GM12878 (cell line): Measurements from ENCODE around the gene SLC35D2. TPM values are rescaled to one million over a fixed set of nuclear protein-coding genes. Genes with fewer than 3 reads are reported as not detected.

Experiments used
- ATAC-seq: fragments of 200-7000 bp; cut with Tn5 transposase; 3 replicates; pipeline ENCODE4 v1.9.1; 2020; ENCODE audit warnings: mild to moderate bottlenecking, moderate library complexity
- BruUV-seq: library from RNA; stranded (reverse); fragments of 400-500 nt; replicated peaks from 2 replicates; lab custom pipeline; 2021; lab: Mats Ljungman, UMichigan
- CTCF ChIA-PET: fragments of 300-600 bp; sonication (Branson Sonifier 250); formaldehyde crosslinking; extraction: SDS; loops from one replicate; lab custom pipeline; 2021; ENCODE audit warnings: inconsistent platforms; lab: Yijun Ruan, JAX
- POLR2A ChIA-PET: fragments of 350-600 bp; formaldehyde crosslinking; extraction: SDS; loops from one replicate; lab custom pipeline; 2021; ENCODE audit warnings: inconsistent platforms; lab: Charles Lee
- RAD21 ChIA-PET: fragments of 300-600 bp; sonication (Branson Sonifier 250); formaldehyde crosslinking; loops from one replicate; lab custom pipeline; 2023; ENCODE audit warnings: antibody characterized with exemption; ENCODE audit not compliant: unreplicated experiment; lab: Charles Lee
- SMC1A ChIA-PET: fragments of 300-600 bp; sonication (Branson Sonifier 250); formaldehyde crosslinking; loops from one replicate; lab custom pipeline; 2023; ENCODE audit not compliant: unreplicated experiment, uncharacterized antibody; lab: Charles Lee
- DNase-seq: peaks from one replicate; pipeline ENCODE4 v3.0.0-alpha.2; 2011; ENCODE audit warnings: low read depth, low spot score
- FAIRE-seq: peaks from 3 replicates; lab custom pipeline; 2011; peaks lifted over from hg19 to GRCh38; lab: Jason Lieb, UNC
- H2AFZ ChIP-seq: 2 replicates; pipeline ENCODE4 v1.6.0; 2011; ENCODE audit warnings: low read depth, low read length, control low read depth; ENCODE audit not compliant: control insufficient read depth
- H3K27ac ChIP-seq: 2 replicates; pipeline ENCODE4 v1.5.1; 2011; ENCODE audit warnings: control low read depth; ENCODE audit not compliant: control insufficient read depth, insufficient read depth
- H3K27me3 ChIP-seq, 2 experiments: replicated peaks in 1 of 2; 2 replicates each; pipeline versions ENCODE4 v1.6.0 to v1.6.1; 2011; ENCODE audit warnings: low read length in 1 of 2; ENCODE audit not compliant: control insufficient read depth in 2 of 2, insufficient read depth in 2 of 2
- H3K36me3 ChIP-seq, 2 experiments: 2 replicates each; pipeline ENCODE4 v1.5.1; 2011; ENCODE audit warnings: low read length in 1 of 2; ENCODE audit not compliant: control insufficient read depth in 2 of 2, insufficient read depth in 2 of 2
- H3K4me1 ChIP-seq: 2 replicates; pipeline ENCODE4 v1.6.1; 2011; ENCODE audit warnings: mild to moderate bottlenecking, low read length, moderate library complexity, mixed read lengths; ENCODE audit not compliant: control insufficient read depth, insufficient read depth
- H3K4me2 ChIP-seq: 2 replicates; pipeline ENCODE4 v1.6.0; 2011; ENCODE audit warnings: control low read depth; ENCODE audit not compliant: control insufficient read depth, insufficient read depth
- H3K4me3 ChIP-seq: fragments of 200-600 bp; sonication (generic); 2 replicates; pipeline ENCODE4 v1.5.1; 2016
- H3K79me2 ChIP-seq: 2 replicates; pipeline ENCODE4 v1.6.0; 2011; ENCODE audit warnings: low read length; ENCODE audit not compliant: control insufficient read depth, insufficient read depth
- H3K9ac ChIP-seq: 2 replicates; pipeline ENCODE4 v1.8.0; 2011; ENCODE audit warnings: low read length, control low read depth, mixed read lengths; ENCODE audit not compliant: control insufficient read depth, insufficient read depth
- H3K9me3 ChIP-seq: replicated peaks from 3 replicates; pipeline ENCODE4 v1.5.1; 2011; ENCODE audit warnings: mild to moderate bottlenecking, low read length; ENCODE audit not compliant: control insufficient read depth, insufficient read depth
- H4K20me1 ChIP-seq: 2 replicates; pipeline ENCODE4 v1.6.0; 2011; ENCODE audit not compliant: control insufficient read depth, insufficient read depth
- JUNB ChIP-seq: IDR thresholded peaks from 2 replicates; pipeline ENCODE4 v1.6.1; 2016; ENCODE audit warnings: antibody characterized with exemption, mild to moderate bottlenecking
- PML ChIP-seq: IDR thresholded peaks from 2 replicates; pipeline ENCODE4 v1.6.1; 2012; ENCODE audit warnings: low read length, inconsistent platforms
- RAD21 ChIP-seq: IDR thresholded peaks from 2 replicates; pipeline ENCODE4 v1.6.1; 2011; ENCODE audit warnings: mild to moderate bottlenecking, low read depth, low read length, moderate library complexity; ENCODE audit not compliant: insufficient read depth
- SMARCA5 ChIP-seq: fragments of 450-650 bp; IDR thresholded peaks from 2 replicates; pipeline ENCODE4 v1.6.1; 2017; ENCODE audit warnings: mild to moderate bottlenecking
- SMC3 ChIP-seq: IDR thresholded peaks from 2 replicates; pipeline ENCODE4 v1.6.1; 2011; ENCODE audit warnings: low read length, improper control_type of control experiment, borderline replicate concordance
- WGBS: methylation state at CpG from one replicate; pipeline ENCODE4 v1.1.6; 2016; ENCODE audit warnings: low lambda C conversion rate; ENCODE audit not compliant: insufficient replicate concordance, insufficient coverage; ENCODE audit errors: missing lambda C conversion rate; 5-methylcytosine and 5-hydroxymethylcytosine counted together
- in situ Hi-C: fragments of 300-500 bp; cut with MboI; formaldehyde crosslinking; loops from 9 replicates; pipeline ENCODE4 v1.14.3; 2018; ENCODE audit warnings: mixed read lengths
- intact Hi-C: fragments of 100-400 bp; cut with micrococcal nuclease; formaldehyde crosslinking; loops from one replicate; pipeline ENCODE4 v1.14.2; 2022; ENCODE audit not compliant: unreplicated experiment
- polyA plus RNA-seq, 11 experiments: library from polyadenylated mRNA; depleted of rRNA in 4 of 11; unstranded in 6 of 11; stranded (reverse) in 5 of 11; fragments of >200 nt; fragmentation: Nextera tagmentation in 4 of 11; fragmentation: Illumina TruSeq in 1 of 11; extraction: Ambion mirVana in 4 of 11; extraction: Trizol in 1 of 11; gene quantifications; 1 replicate in 1 of 11; 2 replicates in 10 of 11; pipeline versions ENCODE4 v1.2.1 to v1.2.3, GENCODE V29; 2011 to 2016; ENCODE audit warnings: inconsistent platforms in 2 of 11, missing spikeins in 2 of 11, low read depth in 1 of 11
- total RNA-seq, 4 experiments: library from RNA; depleted of rRNA in 3 of 4; stranded (reverse); fragments of >200 nt in 3 of 4; fragmentation: Illumina TruSeq in 1 of 4; extraction: Trizol in 1 of 4; gene quantifications; 2 replicates each; pipeline versions ENCODE4 v1.2.1 to v1.2.3, GENCODE V29; 2013 to 2021
- TF ChIP-seq, protein P1 (sequence below), 3 experiments: IDR thresholded peaks in 2 of 3; conservative IDR thresholded peaks in 1 of 3; 2 replicates each; pipeline ENCODE4 v1.5.1; 2011; ENCODE audit warnings: low read depth in 3 of 3, low read length in 3 of 3, mild to moderate bottlenecking in 3 of 3, control low read depth in 2 of 3, moderate library complexity in 2 of 3, inconsistent platforms in 1 of 3, mixed read lengths in 1 of 3; ENCODE audit not compliant: control insufficient read depth in 2 of 3, insufficient read depth in 1 of 3; ENCODE audit errors: extremely low read depth in 1 of 3

The SLC35D2 gene
- total and polyA plus RNA-seq, 10 of the 15 experiments (the other 5 are each of a cell fraction or from before 2014, with no cell fraction given), result 0.64 to 6.3 (median 3.5) TPM

DNA sequence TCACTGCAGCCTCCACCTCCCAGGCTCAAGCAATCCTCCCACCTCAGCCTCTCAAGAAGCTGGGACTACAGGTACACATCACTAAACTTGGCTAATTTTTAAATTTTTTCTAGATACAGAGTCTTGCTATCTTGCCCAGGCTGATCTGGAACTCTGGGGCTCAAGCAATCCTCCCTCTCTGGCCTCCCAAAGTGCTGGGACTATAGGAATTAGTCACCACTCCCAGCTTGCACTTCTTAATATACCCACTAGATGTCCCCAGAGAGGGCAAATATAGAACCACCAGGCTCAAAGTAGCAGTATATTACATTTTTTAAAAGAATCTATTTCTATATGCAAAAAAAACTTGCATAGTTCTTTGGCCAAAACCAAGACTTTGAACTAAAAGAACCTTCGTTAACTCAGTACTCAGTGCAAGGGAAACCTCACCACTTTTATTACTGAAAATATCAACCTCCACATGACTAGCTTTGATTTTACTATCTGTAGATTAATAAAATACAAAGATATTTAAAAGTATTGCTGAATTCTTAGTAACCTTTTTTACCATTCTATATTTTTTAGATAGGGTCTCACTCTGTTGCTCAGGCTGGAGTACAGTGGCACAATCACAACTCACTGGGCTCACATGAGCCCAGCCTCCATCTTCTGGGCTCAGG is 55.7 kb downstream of the SLC35D2 start:
- H3K36me3 ChIP-seq, result no peaks in the 10 kb centered on the region
- BruUV-seq, result no TSS peak
- no peak overlapping the region for H3K4me3 ChIP-seq
- no peaks in the 10 kb centered on the region for H3K79me2 ChIP-seq
- CTCF ChIA-PET, result interaction anchor here (0.7 to 4.8 kb wide), 33 partner anchors 9 to 530 kb away, joined by 3 to 56 read pairs (median 4); partner anchors contain the start of genes HABP4 and PRXL2C
- no peaks in the 10 kb centered on the region for H3K4me1 ChIP-seq
- TF ChIP-seq SMC3 (peak; percentile 73; the same call in 1 of the 2 replicates), JUNB (peak; percentile 56), PML (no peak), RAD21 (peak; percentile 77), SMARCA5 (peak; percentile 42; the same call in 1 of the 2 replicates)
- TF ChIP-seq, protein P1, sequence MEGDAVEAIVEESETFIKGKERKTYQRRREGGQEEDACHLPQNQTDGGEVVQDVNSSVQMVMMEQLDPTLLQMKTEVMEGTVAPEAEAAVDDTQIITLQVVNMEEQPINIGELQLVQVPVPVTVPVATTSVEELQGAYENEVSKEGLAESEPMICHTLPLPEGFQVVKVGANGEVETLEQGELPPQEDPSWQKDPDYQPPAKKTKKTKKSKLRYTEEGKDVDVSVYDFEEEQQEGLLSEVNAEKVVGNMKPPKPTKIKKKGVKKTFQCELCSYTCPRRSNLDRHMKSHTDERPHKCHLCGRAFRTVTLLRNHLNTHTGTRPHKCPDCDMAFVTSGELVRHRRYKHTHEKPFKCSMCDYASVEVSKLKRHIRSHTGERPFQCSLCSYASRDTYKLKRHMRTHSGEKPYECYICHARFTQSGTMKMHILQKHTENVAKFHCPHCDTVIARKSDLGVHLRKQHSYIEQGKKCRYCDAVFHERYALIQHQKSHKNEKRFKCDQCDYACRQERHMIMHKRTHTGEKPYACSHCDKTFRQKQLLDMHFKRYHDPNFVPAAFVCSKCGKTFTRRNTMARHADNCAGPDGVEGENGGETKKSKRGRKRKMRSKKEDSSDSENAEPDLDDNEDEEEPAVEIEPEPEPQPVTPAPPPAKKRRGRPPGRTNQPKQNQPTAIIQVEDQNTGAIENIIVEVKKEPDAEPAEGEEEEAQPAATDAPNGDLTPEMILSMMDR (IDR thresholded peaks at IDR 0.05 in 2 of 3, conservative IDR thresholded peaks at IDR 0.05 in 1 of 3; ENCODE audit: control insufficient read depth in 2 of 3, extremely low read depth in 1 of 3, insufficient read depth in 1 of 3, low read depth in 3 of 3, low read length in 3 of 3), result peak; percentile 71 to 75 (median 75)
- H3K4me2 ChIP-seq, result no peak overlapping the region
- POLR2A ChIA-PET, result interaction anchor here (0.7 kb wide), 1 partner anchor 86 kb away, joined by 4 read pairs; no protein-coding TSS in a partner anchor
- FAIRE-seq (peak; percentile 73), ATAC-seq (peak; percentile 85), DNase-seq (peak; percentile 8)
- no peaks in the 10 kb centered on the region for H3K9me3 ChIP-seq
- SMC1A ChIA-PET, result interaction anchor here (0.5 to 4.6 kb wide), 13 partner anchors 10 to 1898 kb away, joined by 3 to 30 read pairs (median 5); partner anchors contain the start of gene HABP4
- WGBS, result 4% methylated on average over 1 of the region's 1 CpG
- no peak overlapping the region for H3K9ac ChIP-seq
- no peak overlapping the region for H3K27ac ChIP-seq
- H2AFZ ChIP-seq, result no peak overlapping the region
- in situ Hi-C loops (loop anchor here (5.0 kb wide), 1 partner anchor 324 kb away; no protein-coding TSS in a partner anchor), intact Hi-C loops (loop anchor here (1.0 to 5.0 kb wide), 3 partner anchors 114 to 339 kb away; no protein-coding TSS in a partner anchor)
- no peaks in the 10 kb centered on the region for H4K20me1 ChIP-seq
- RAD21 ChIA-PET, result interaction anchor here (0.9 to 3.8 kb wide), 8 partner anchors 71 to 339 kb away, joined by 4 to 36 read pairs (median 5); partner anchors contain the start of gene HABP4
- H3K27me3 ChIP-seq, result no peaks in the 10 kb centered on the region
